CD14-positive monocyte (primary cell): ENCODE data around the gene MCCD1. TPM values are rescaled to one million over a fixed set of nuclear protein-coding genes. Genes with fewer than 3 reads are reported as not detected.
A peak's percentile ranks its signal among the peaks of the same experiment; 100 is the strongest.
"Not testable (repeated sequence)": the region's sequence is repeated elsewhere in the genome, so short reads cannot be mapped to it uniquely, and the experiment has no call there.

ENCODE experiments used
- DNase-seq, 3 donors: peaks; one replicate each; pipeline ENCODE4 v3.0.0-alpha.2; 2011 to 2022
- H2AFZ ChIP-seq: 2 replicates; pipeline ENCODE4 v1.6.0; 2012; ENCODE audit warnings: mild to moderate bottlenecking, low read depth, low read length, inconsistent platforms; ENCODE audit not compliant: insufficient read depth, poor library complexity, severe bottlenecking
- H3K27ac ChIP-seq, 2 donors: 1 replicate in 1 of 2; 2 replicates in 1 of 2; pipeline ENCODE4 v1.5.1; 2012 to 2013; ENCODE audit warnings: low read length in 2 of 2, control low read depth in 1 of 2, inconsistent platforms in 1 of 2, low read depth in 1 of 2, mild to moderate bottlenecking in 1 of 2
- H3K27me3 ChIP-seq, 2 donors: one replicate each; pipeline versions ENCODE4 v1.6.0 to v1.6.1; 2011 to 2013; ENCODE audit warnings: low read length in 2 of 2; ENCODE audit not compliant: control insufficient read depth in 2 of 2, insufficient read depth in 2 of 2
- H3K36me3 ChIP-seq, 2 donors: replicated peaks in 1 of 2; 1 replicate in 1 of 2; 2 replicates in 1 of 2; pipeline versions ENCODE4 v1.5.1 to v1.6.1; 2012 to 2013; ENCODE audit warnings: low read length in 2 of 2, control low read depth in 1 of 2, inconsistent platforms in 1 of 2, mild to moderate bottlenecking in 1 of 2; ENCODE audit not compliant: insufficient read depth in 2 of 2, control insufficient read depth in 1 of 2
- H3K4me1 ChIP-seq, 2 donors: 1 replicate in 1 of 2; 2 replicates in 1 of 2; pipeline versions ENCODE4 v1.5.1 to v1.6.1; 2012 to 2013; ENCODE audit warnings: low read length in 2 of 2, control low read depth in 1 of 2, inconsistent platforms in 1 of 2, mild to moderate bottlenecking in 1 of 2, moderate library complexity in 1 of 2; ENCODE audit not compliant: insufficient read depth in 2 of 2, control insufficient read depth in 1 of 2
- H3K4me2 ChIP-seq: replicated peaks from 2 replicates; pipeline ENCODE3; 2012; ENCODE audit warnings: low read length, moderate library complexity, mild to moderate bottlenecking; ENCODE audit not compliant: poor library complexity, severe bottlenecking; ENCODE audit errors: extremely low read depth
- H3K4me3 ChIP-seq, 3 experiments: fragments of 200-600 bp in 1 of 3; sonication (generic) in 1 of 3; replicated peaks in 1 of 3; 1 replicate in 2 of 3; 2 replicates in 1 of 3; pipeline ENCODE4 v1.5.1; 2011 to 2013; ENCODE audit warnings: low read length in 3 of 3, mild to moderate bottlenecking in 3 of 3, control low read depth in 2 of 3, low read depth in 2 of 3, inconsistent platforms in 1 of 3, moderate library complexity in 1 of 3
- H3K79me2 ChIP-seq: 2 replicates; pipeline ENCODE4 v1.6.0; 2012; ENCODE audit warnings: mild to moderate bottlenecking, control low read depth, inconsistent platforms, low read length, moderate library complexity; ENCODE audit not compliant: insufficient read depth
- H3K9ac ChIP-seq: 2 replicates; pipeline ENCODE4 v1.6.0; 2017; ENCODE audit warnings: low read length, mild to moderate bottlenecking; ENCODE audit not compliant: insufficient read depth, poor library complexity, severe bottlenecking
- H3K9me3 ChIP-seq, 2 donors: replicated peaks in 1 of 2; 1 replicate in 1 of 2; 2 replicates in 1 of 2; pipeline versions ENCODE4 v1.5.1 to v1.6.1; 2012 to 2013; ENCODE audit warnings: low read length in 2 of 2, control low read depth in 1 of 2; ENCODE audit not compliant: control insufficient read depth in 1 of 2, insufficient read depth in 1 of 2
- H4K20me1 ChIP-seq: 2 replicates; pipeline ENCODE4 v1.6.0; 2012; ENCODE audit warnings: mild to moderate bottlenecking, low read length, control low read depth, moderate library complexity; ENCODE audit not compliant: insufficient read depth
- H3K27ac Mint-ChIP-seq, 7 donors: one replicate each; pipeline ENCODE4 v1.8.0; 2020; ENCODE audit warnings: mild to moderate bottlenecking in 7 of 7, mixed read lengths in 7 of 7, moderate library complexity in 6 of 7, inconsistent platforms in 2 of 7
- H3K27me3 Mint-ChIP-seq, 3 donors: one replicate each; pipeline ENCODE4 v1.8.0; 2021 to 2022; ENCODE audit warnings: low read depth in 3 of 3, mild to moderate bottlenecking in 3 of 3, mixed read lengths in 3 of 3, moderate library complexity in 3 of 3, inconsistent platforms in 1 of 3
- H3K36me3 Mint-ChIP-seq, 2 donors: one replicate each; pipeline ENCODE4 v1.8.0; 2020; ENCODE audit warnings: mixed read lengths in 2 of 2, inconsistent platforms in 1 of 2, mild to moderate bottlenecking in 1 of 2
- H3K4me1 Mint-ChIP-seq: one replicate; pipeline ENCODE4 v1.8.0; 2020; ENCODE audit warnings: mild to moderate bottlenecking, mixed read lengths
- H3K4me3 Mint-ChIP-seq, 2 donors: one replicate each; pipeline ENCODE4 v1.8.0; 2020; ENCODE audit warnings: mild to moderate bottlenecking in 2 of 2, mixed read lengths in 2 of 2, moderate library complexity in 1 of 2
- H3K9me3 Mint-ChIP-seq, 7 donors: one replicate each; pipeline ENCODE4 v1.8.0; 2020 to 2022; ENCODE audit warnings: mixed read lengths in 7 of 7, mild to moderate bottlenecking in 6 of 7, moderate library complexity in 6 of 7, inconsistent platforms in 2 of 7
- WGBS: methylation state at CpG from one replicate; pipeline ENCODE4 v1.1.5; 2013; ENCODE audit warnings: missing lambda C conversion rate; ENCODE audit not compliant: insufficient coverage; 5-methylcytosine and 5-hydroxymethylcytosine counted together
- intact Hi-C, 2 donors: fragments of 100-400 bp; cut with micrococcal nuclease; formaldehyde crosslinking; loops; one replicate each; pipeline versions ENCODE4 v1.15.0 to v1.15.1; 2023
- polyA plus RNA-seq, 3 donors: library from polyadenylated mRNA; depleted of rRNA in 1 of 3; unstranded in 2 of 3; stranded (reverse) in 1 of 3; fragments of 300-500 nt in 2 of 3; fragments of >200 nt in 1 of 3; fragmentation: Illumina TruSeq in 2 of 3; gene quantifications; 1 replicate in 2 of 3; 2 replicates in 1 of 3; pipeline ENCODE4 v1.2.3, GENCODE V29; 2012 to 2021
- TF ChIP-seq, protein P1 (sequence below): fragments of 200-600 bp; IDR thresholded peaks from one replicate; pipeline ENCODE4 v1.8.0; 2022; ENCODE audit warnings: antibody characterized with exemption, mild to moderate bottlenecking

MCCD1 gene
- polyA plus RNA-seq, 3 donors = not detected

DNA sequence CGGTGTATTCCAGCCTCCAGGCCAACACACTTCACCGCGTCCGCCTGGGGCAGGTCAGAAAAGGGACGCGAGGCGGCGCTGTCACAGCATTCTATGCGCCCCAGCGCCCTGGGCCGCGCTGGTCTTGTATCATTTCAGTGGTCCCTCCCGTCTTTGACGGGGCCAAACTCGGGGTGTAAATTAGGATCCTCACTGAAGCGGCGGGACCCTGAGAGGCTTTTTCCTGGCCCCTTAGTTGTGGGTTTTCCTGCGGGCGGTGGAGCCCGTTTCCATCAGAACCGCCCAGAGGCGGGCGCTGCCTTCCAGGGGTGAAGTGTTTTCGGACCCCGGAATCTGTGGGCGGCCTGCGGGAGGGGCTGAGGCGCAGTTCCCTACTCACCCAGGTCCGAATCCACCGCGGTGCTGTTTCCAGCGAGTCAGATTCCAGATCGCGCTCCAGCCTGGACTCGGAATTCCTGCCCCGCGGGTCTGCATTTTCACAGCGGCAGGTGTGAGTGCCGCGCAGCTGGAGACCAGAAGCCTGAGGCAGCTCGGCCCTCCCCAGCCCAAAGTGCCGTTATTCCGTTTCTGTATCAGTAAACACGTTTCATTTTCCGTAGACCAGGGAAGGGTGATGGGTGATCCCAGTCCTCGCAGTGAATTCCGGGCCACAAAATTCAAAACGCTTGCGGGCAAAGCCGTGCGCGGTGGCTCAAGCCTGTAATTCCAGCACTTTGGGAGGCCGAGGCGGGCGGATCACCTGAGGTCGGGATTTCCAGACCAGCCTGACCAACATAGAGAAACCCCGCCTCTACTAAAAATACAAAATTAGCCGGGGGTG lies 34.7 kb upstream of the MCCD1 start:
- peak overlapping the region; percentile 81 to 98 (median 87) for H3K4me3 ChIP-seq
- intact Hi-C loops = loop anchor here (5.0 to 10.0 kb wide), 2 partner anchors 51 to 103 kb away; partner anchors contain the start of genes ATP6V1G2 (in 1 of the 2), DDX39B (in 1 of the 2) and NFKBIL1 (in 1 of the 2)
- peak overlapping the region; percentile 87 for H2AFZ ChIP-seq

DNA sequence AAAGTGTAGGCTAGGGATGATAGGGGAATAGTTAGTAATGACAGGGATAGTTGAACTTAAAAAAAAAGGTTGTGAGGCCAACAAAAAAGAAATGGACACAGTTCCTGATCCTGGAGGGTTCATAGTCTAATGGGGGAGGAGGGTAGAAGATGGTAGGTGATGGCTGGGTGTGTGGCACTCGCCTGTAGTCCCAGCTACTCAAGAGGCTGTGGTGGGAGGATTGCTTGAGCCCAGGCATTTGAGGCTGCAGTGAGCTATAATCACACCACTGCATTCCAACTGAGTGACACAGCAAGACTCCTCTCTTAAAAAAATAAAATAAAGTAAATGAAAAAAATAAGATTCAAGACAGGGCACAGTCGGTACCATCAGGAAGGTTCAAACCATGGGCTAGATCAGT lies 33.2 kb upstream of the MCCD1 start:
- peak overlapping the region; percentile 97 for H3K4me2 ChIP-seq
- Mint-ChIP-seq H3K9me3 (peaks cover 0 to 2% (median 0%) of the 10 kb centered on the region in 7 donors), H3K4me3 (peak overlapping the region; percentile 94 to 95), H3K4me1 (peaks cover 59% of the 10 kb centered on the region), H3K27ac (peak overlapping the region; percentile 87 to 96 (median 94)), H3K27me3 (peaks cover 0 to 2% (median 0%) of the 10 kb centered on the region in 3 donors), H3K36me3 (peaks cover 4 to 5% of the 10 kb centered on the region in 2 donors)
- H3K9ac ChIP-seq = peak overlapping the region; percentile 77
- peak overlapping the region; percentile 81 to 98 (median 87) for H3K4me3 ChIP-seq
- peaks cover 55 to 63% of the 10 kb centered on the region in 2 donors for H3K4me1 ChIP-seq
- H3K27ac ChIP-seq = peak overlapping the region; percentile 82 to 83
- TF ChIP-seq, protein P1, sequence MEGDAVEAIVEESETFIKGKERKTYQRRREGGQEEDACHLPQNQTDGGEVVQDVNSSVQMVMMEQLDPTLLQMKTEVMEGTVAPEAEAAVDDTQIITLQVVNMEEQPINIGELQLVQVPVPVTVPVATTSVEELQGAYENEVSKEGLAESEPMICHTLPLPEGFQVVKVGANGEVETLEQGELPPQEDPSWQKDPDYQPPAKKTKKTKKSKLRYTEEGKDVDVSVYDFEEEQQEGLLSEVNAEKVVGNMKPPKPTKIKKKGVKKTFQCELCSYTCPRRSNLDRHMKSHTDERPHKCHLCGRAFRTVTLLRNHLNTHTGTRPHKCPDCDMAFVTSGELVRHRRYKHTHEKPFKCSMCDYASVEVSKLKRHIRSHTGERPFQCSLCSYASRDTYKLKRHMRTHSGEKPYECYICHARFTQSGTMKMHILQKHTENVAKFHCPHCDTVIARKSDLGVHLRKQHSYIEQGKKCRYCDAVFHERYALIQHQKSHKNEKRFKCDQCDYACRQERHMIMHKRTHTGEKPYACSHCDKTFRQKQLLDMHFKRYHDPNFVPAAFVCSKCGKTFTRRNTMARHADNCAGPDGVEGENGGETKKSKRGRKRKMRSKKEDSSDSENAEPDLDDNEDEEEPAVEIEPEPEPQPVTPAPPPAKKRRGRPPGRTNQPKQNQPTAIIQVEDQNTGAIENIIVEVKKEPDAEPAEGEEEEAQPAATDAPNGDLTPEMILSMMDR = no peak
- peak overlapping the region; percentile 87 for H2AFZ ChIP-seq
- peaks cover 95% of the 10 kb centered on the region for H3K79me2 ChIP-seq
- no peaks in the 10 kb centered on the region for H3K9me3 ChIP-seq
- no peaks in the 10 kb centered on the region for H3K36me3 ChIP-seq
- no peaks in the 10 kb centered on the region for H3K27me3 ChIP-seq
- 60% methylated on average over 1 of the region's 2 CpGs for WGBS
- intact Hi-C loops = loop anchor here (5.0 to 10.0 kb wide), 2 partner anchors 47 to 49 kb away; partner anchors contain the start of genes DDX39B (in 2 of the 2), ATP6V1G2 (in 1 of the 2) and NFKBIL1 (in 1 of the 2)
- DNase-seq = no peak
- H4K20me1 ChIP-seq = peaks cover 55% of the 10 kb centered on the region

More for the DNA sequence above, 34.7 kb upstream of the MCCD1 start:
- no peaks in the 10 kb centered on the region for H3K9me3 ChIP-seq
- peaks cover 3 to 9% of the 10 kb centered on the region in 2 donors for H3K36me3 Mint-ChIP-seq
- H3K4me1 Mint-ChIP-seq = peaks cover 56% of the 10 kb centered on the region
- H3K79me2 ChIP-seq = peaks cover 95% of the 10 kb centered on the region
- H4K20me1 ChIP-seq = peaks cover 46% of the 10 kb centered on the region
- H3K27me3 ChIP-seq = no peaks in the 10 kb centered on the region
- peak overlapping the region; percentile 87 to 96 (median 94) for H3K27ac Mint-ChIP-seq
- H3K9me3 Mint-ChIP-seq = no peaks in the 10 kb centered on the region
- H3K4me1 ChIP-seq = peaks cover 51 to 62% of the 10 kb centered on the region in 2 donors
- H3K9ac ChIP-seq = peak overlapping the region; percentile 77
- H3K4me2 ChIP-seq = peak overlapping the region; percentile 97
- H3K27ac ChIP-seq = peak overlapping the region; percentile 82 to 83
- H3K27me3 Mint-ChIP-seq = peaks cover 0 to 2% (median 0%) of the 10 kb centered on the region in 3 donors
- H3K36me3 ChIP-seq = peaks cover 2 to 9% of the 10 kb centered on the region in 2 donors
- TF ChIP-seq, protein P1 = peak; percentile 92
- WGBS = under 1% methylated on average over 49 of the region's 58 CpGs
- H3K4me3 Mint-ChIP-seq = peak overlapping the region; percentile 94 to 95
- peak; percentile 68 to 77 (median 77) for DNase-seq

DNA sequence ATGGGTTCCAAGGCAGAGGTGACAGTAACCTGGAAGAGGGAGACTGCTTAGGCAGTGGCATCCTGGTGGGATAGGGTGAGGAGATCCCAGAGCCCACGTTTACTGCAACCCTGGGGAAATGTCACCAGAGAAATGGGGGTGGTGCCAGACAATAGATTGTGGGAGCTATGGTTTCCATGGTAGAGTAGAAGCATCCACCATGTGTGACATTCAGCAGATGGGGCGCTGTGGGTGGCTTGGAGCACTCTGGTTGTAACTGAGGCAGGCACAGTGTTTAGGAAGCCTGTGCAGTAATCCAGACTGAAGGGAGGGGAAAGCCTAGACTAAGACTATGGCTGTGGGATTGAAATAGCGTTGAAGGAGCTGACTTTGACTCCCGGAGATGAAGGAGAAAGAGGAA lies 31.9 kb upstream of the MCCD1 start:
- H3K27me3 Mint-ChIP-seq, DNase-seq, H3K9me3 ChIP-seq, H3K27me3 ChIP-seq, H3K36me3 Mint-ChIP-seq, H2AFZ ChIP-seq, H3K36me3 ChIP-seq, H3K9me3 Mint-ChIP-seq: not testable (repeated sequence)
- Histone ChIP-seq H3K27ac (peak overlapping the region in 1 of 2 donors; percentile 71), H3K4me2 (peak overlapping the region; percentile 97), H3K4me1 (peaks cover 52 to 59% of the 10 kb centered on the region in 2 donors), H3K9ac (peak overlapping the region; percentile 65), H3K79me2 (peaks cover 96% of the 10 kb centered on the region), H4K20me1 (peaks cover 55% of the 10 kb centered on the region), H3K4me3 (peak overlapping the region; percentile 51 to 98 (median 67))
- WGBS = 55% methylated on average over 4 of the region's 4 CpGs
- intact Hi-C loops = loop anchor here (5.0 to 10.0 kb wide), 2 partner anchors 45 to 48 kb away; partner anchors contain the start of genes DDX39B (in 2 of the 2), ATP6V1G2 (in 1 of the 2) and NFKBIL1 (in 1 of the 2)
- Mint-ChIP-seq H3K4me3 (peak overlapping the region; percentile 85 to 94), H3K27ac (peak overlapping the region; percentile 78 to 95 (median 87)), H3K4me1 (peaks cover 67% of the 10 kb centered on the region)
